Measurements from ENCODE around the gene CAMKMT. TPM values are rescaled to one million over a fixed set of nuclear protein-coding genes. Genes with fewer than 3 reads are reported as not detected.

Gene CAMKMT
- total RNA-seq, 2 experiments from 2014 or later = 25.7 to 27.4 TPM

DNA sequence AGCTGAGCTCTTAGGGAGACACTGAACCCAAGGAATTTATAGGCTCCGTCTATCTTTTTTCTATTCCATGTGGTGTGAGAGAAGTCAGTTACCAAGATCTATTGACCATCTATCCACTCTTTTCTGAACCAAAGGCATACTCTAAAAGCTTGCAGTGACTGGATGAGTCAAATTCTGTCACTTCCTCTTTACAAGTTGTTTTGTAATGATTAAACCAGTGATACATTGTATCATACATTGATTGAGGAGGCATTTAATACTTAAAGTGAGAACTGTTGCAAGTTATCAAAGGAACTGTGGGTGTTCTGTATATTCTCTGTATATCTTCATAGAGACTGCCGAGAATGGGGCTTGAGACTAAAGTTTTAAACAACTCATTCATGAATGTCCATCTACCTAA, 188.8 kb downstream of the CAMKMT start:
- no peak overlapping the region for H3K4me3 ChIP-seq (ENCODE audit: low read depth, low read length, poor library complexity, severe bottlenecking)
- no peaks in the 10 kb centered on the region for H4K20me1 ChIP-seq (ENCODE audit: insufficient read depth, low read length)
- H3K36me3 ChIP-seq (ENCODE audit: insufficient read depth, low read length) = no peaks in the 10 kb centered on the region
- no peak overlapping the region for H2AFZ ChIP-seq (ENCODE audit: low read length)
- intact Hi-C loops (cut with micrococcal nuclease; ENCODE audit: unreplicated experiment) = no loop called here
- no peaks in the 10 kb centered on the region for H3K9me3 ChIP-seq (ENCODE audit: low read length)
- DNase-seq (ENCODE audit: low spot score) = no peak
- TF ChIP-seq, protein P1, sequence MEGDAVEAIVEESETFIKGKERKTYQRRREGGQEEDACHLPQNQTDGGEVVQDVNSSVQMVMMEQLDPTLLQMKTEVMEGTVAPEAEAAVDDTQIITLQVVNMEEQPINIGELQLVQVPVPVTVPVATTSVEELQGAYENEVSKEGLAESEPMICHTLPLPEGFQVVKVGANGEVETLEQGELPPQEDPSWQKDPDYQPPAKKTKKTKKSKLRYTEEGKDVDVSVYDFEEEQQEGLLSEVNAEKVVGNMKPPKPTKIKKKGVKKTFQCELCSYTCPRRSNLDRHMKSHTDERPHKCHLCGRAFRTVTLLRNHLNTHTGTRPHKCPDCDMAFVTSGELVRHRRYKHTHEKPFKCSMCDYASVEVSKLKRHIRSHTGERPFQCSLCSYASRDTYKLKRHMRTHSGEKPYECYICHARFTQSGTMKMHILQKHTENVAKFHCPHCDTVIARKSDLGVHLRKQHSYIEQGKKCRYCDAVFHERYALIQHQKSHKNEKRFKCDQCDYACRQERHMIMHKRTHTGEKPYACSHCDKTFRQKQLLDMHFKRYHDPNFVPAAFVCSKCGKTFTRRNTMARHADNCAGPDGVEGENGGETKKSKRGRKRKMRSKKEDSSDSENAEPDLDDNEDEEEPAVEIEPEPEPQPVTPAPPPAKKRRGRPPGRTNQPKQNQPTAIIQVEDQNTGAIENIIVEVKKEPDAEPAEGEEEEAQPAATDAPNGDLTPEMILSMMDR (conservative IDR thresholded peaks at IDR 0.05; ENCODE audit: low read length) = no peak
- no peak for TF ChIP-seq EZH2phosphoT487 (IDR thresholded peaks at IDR 0.05; ENCODE audit: borderline replicate concordance, low read depth, low read length)
- H3K4me1 ChIP-seq (ENCODE audit: insufficient read depth, low read length, poor library complexity, severe bottlenecking) = no peaks in the 10 kb centered on the region
- ChIA-PET POLR2A (no interaction called here), CTCF (ENCODE audit: unreplicated experiment) (no interaction called here)
- H3K79me2 ChIP-seq (ENCODE audit: insufficient read depth, low read depth, low read length) = no peaks in the 10 kb centered on the region
- H3K9me2 ChIP-seq (ENCODE audit: insufficient read depth, low read length) = no peaks in the 10 kb centered on the region
- no peak overlapping the region for H3K4me2 ChIP-seq (ENCODE audit: low read length)
- H3K27ac ChIP-seq (ENCODE audit: low read depth, low read length, poor library complexity, severe bottlenecking) = no peak overlapping the region
- no TSS peak for BruUV-seq (replicated peaks)

GRCh38 chr2:44551497-44551896, 189.8 kb downstream of the CAMKMT start:
- ChIA-PET POLR2A (interaction anchor here (0.5 kb wide), 1 partner anchor 252 kb away, joined by 6 read pairs; no protein-coding TSS in a partner anchor), CTCF (ENCODE audit: unreplicated experiment) (no interaction called here)
- no TSS peak for BruUV-seq (replicated peaks)
- H4K20me1 ChIP-seq (ENCODE audit: insufficient read depth, low read length) = no peaks in the 10 kb centered on the region
- intact Hi-C loops (cut with micrococcal nuclease; ENCODE audit: unreplicated experiment) = no loop called here
- DNase-seq (ENCODE audit: low spot score) = no peak
- H3K4me3 ChIP-seq (ENCODE audit: low read depth, low read length, poor library complexity, severe bottlenecking) = no peak overlapping the region
- no peaks in the 10 kb centered on the region for H3K79me2 ChIP-seq (ENCODE audit: insufficient read depth, low read depth, low read length)
- no peaks in the 10 kb centered on the region for H3K4me1 ChIP-seq (ENCODE audit: insufficient read depth, low read length, poor library complexity, severe bottlenecking)
- H3K36me3 ChIP-seq (ENCODE audit: insufficient read depth, low read length) = no peaks in the 10 kb centered on the region
- no peaks in the 10 kb centered on the region for H3K9me3 ChIP-seq (ENCODE audit: low read length)
- no peak for TF ChIP-seq EZH2phosphoT487 (IDR thresholded peaks at IDR 0.05; ENCODE audit: borderline replicate concordance, low read depth, low read length)
- TF ChIP-seq, protein P1 (conservative IDR thresholded peaks at IDR 0.05; ENCODE audit: low read length) = no peak
- no peaks in the 10 kb centered on the region for H3K9me2 ChIP-seq (ENCODE audit: insufficient read depth, low read length)
- no peak overlapping the region for H3K4me2 ChIP-seq (ENCODE audit: low read length)
- no peak overlapping the region for H2AFZ ChIP-seq (ENCODE audit: low read length)
- no peak overlapping the region for H3K27ac ChIP-seq (ENCODE audit: low read depth, low read length, poor library complexity, severe bottlenecking)

- Histone ChIP-seq H3K4me2 (ENCODE audit: low read length) (no peak overlapping the region), H3K79me2 (ENCODE audit: insufficient read depth, low read depth, low read length) (no peaks in the 10 kb centered on the region), H2AFZ (ENCODE audit: low read length) (no peak overlapping the region), H3K36me3 (ENCODE audit: insufficient read depth, low read length) (no peaks in the 10 kb centered on the region), H3K27ac (ENCODE audit: low read depth, low read length, poor library complexity, severe bottlenecking) (no peak overlapping the region), H3K4me1 (ENCODE audit: insufficient read depth, low read length, poor library complexity, severe bottlenecking) (no peaks in the 10 kb centered on the region), H4K20me1 (ENCODE audit: insufficient read depth, low read length) (no peaks in the 10 kb centered on the region), H3K4me3 (ENCODE audit: low read depth, low read length, poor library complexity, severe bottlenecking) (no peak overlapping the region), H3K9me2 (ENCODE audit: insufficient read depth, low read length) (no peaks in the 10 kb centered on the region), H3K9me3 (ENCODE audit: low read length) (no peaks in the 10 kb centered on the region)
- DNase-seq (ENCODE audit: low spot score) = no peak
- TF ChIP-seq, protein P1 (conservative IDR thresholded peaks at IDR 0.05; ENCODE audit: low read length) = no peak
- TF ChIP-seq EZH2phosphoT487 (IDR thresholded peaks at IDR 0.05; ENCODE audit: borderline replicate concordance, low read depth, low read length) = no peak
- intact Hi-C loops (cut with micrococcal nuclease; ENCODE audit: unreplicated experiment) = no loop called here
- BruUV-seq (replicated peaks) = no TSS peak
- POLR2A ChIA-PET = no interaction called here
- CTCF ChIA-PET (ENCODE audit: unreplicated experiment) = no interaction called here
These were observed 191.7 kb downstream of the CAMKMT start for GRCh38 chr2:44553456-44553855.
